GM18861 (cell line): ENCODE measurements around the gene MFNG.
"Not testable (repeated sequence)": the region's sequence is repeated elsewhere in the genome, so short reads cannot be mapped to it uniquely, and the experiment has no call there.

Experiments
- ATAC-seq: cut with Tn5 transposase; IDR thresholded peaks from one replicate; pipeline ENCODE4 v1.9.1; 2021; ENCODE audit not compliant: unreplicated experiment

Gene MFNG

DNA sequence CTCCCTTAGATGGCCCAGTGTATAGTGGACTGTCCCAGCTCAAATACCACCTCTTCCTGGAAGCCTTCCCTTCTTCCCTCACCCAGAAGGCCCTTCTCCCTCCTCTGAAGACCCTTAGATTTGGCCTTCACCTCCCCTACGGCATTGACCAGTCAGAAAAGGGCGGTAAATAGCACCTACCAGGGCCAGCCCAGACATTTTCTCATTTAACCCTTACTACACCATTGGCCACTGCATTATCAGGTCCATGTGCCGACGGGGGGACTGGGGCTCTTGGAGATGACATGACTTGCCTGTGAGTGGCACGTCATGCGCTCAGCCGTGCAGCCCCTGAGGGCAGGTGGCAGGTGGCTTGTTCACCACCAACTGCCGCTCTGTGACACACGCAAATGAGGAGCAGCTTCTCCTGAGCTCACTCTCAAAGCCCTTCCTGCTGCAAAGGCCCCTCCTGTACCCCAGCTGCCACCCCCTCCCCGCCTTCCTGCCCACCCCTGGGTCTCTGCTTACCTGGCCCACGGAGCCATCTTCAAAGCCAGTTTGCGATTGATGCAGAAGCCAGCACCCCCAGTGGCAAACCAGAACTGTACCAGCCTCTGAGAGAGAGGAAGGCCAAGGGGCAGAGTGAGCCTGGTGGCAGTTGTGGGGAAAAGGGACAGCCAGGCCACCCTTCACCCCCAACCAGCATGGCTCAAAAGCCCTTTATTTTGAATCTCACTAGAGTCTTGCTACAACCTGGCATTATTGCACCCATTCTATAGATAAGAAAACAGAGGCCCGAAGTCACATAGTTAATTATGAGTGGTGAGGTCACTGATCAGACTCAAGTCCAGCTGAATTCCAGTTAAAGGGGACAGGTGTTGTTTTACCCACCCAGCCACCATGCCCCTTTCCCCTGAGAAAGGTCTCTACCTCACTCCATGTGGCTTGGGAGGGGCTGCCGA is 9.5 kb downstream of the MFNG start:
- ATAC-seq = no peak

DNA sequence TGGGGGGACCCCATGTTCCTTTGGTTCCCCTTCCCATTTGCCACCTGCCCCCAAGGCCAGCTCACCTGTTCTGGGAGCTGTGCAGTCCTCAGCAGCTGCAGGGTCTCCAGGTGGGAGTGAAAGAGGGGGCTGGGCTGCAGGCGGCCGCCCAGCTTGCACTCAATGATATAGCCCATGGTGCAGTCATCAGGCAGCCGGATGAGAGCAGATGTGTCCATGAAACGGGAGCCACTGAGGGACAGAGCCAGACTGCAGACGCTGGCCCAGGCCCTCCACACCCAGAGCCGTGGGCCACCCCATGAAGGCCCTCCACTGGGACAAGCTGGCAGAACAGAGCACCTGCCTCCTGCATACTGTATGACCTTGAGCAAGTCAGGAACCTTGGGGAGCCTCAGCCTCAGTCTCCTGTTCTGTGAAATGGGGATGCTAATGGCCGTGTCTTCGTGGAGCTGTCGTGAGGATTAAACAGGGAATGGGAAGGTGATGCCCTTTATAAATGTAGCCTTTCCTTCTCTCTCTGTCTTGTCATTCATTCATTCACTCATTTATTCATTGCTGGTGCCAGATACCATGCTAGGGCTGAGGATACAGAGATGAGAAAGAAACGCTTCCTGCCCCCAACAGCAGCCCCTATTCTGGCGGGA is 11.6 kb downstream of the MFNG start:
- ATAC-seq = no peak

DNA sequence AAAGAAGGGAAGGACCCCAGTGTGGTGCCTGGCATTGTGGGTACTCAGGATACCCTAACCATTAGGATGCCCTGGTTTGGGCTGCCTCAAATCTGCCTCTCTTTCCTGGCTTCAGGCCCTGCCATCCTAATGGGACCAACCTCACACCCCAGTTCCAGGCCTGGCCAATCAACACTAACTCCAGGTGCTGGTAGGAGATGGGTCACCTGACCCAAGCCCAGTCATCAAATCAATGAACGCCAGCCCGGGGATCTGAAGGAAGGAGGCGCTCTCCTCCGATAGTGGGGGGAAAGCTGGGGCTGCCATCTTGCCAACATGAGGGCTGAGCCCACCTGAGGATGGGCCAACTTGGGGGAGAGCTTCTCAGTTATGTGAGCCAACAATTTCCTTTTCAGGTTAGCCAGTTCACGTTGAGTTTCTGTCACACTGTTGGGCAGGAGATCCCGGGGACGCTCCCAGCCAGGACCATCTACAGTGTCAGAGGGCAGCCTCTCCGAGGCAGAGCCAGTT is 12.7 kb downstream of the MFNG start:
- ATAC-seq = no peak

DNA sequence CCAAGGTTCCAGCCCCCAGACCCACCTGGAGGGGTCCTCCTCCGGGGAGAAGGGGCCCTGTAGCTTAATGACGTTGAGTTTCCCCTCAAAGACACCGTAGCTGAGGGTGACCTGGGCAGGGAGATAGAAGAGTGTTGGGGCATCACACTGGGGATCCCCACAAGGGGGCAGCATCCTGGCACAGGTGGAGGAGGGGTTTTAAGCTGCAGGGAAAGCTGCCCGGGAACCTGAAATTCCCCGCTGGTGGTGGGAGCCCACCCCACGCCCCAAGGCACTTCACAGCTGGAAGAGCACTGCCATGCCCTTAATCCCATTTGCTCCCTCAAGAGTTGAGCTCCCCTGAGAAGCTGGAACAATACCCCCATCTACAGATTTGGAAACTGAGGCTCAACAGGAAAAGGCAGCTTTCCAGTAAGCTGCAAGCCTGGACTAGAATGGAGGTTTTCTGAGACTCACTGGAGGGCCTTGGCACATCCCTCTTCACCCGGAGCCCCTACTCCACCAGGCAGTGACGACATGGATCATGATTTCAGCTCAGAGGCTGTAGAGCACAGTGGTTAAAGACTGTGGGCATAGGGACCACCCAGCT is 13.7 kb downstream of the MFNG start:
- no peak for ATAC-seq

DNA sequence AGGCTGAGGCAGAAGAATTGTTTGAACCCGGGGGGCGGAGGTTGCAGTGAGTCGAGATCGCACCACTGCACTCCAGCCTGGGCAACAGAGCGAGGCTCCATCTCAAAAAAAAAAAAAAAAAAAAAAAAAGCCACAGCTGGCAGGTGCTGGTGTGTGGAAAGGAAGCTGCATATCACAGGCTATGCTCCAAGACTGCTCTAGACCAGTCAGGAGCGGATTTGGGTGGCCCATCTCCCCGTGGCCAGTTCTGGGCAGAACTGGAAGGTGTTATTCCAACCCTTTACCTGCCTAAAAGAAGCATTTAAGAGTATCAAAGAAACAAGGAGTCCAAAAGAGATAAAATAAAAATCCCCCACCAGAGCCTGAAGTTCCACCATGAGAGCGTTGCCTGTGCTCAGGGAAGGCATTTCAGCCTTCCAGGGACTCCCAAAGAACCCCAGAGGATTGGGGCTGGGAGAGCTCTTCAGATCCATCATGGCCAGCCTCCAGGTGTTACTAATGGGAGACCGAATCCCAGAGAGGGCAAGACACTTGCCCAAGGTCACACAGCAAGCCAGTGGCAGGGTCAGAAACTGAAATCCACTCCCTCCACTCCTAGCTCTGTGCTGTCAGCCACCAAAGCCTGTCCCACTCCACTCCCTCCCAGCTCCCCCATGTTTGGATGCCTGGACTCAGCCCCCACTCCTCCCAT is 14.3 kb downstream of the MFNG start:
- no peak for ATAC-seq

DNA sequence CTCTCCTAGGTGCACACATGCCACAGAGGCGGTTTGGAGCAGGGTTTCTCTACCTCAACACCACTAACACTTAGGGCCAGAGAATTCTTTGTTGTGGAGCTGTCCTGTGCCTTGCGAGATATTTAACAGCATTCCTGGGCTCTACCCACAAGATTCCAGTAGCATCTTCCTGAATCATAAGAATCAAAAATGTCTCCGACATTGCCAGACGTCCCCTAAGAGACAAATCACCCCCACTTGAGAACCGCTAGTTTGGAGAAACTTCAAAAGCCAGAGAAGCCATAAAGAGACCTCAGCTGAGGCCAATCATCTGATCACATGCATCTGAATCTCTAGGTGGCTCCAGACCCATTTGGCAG is 16.1 kb downstream of the MFNG start:
- no peak for ATAC-seq

DNA sequence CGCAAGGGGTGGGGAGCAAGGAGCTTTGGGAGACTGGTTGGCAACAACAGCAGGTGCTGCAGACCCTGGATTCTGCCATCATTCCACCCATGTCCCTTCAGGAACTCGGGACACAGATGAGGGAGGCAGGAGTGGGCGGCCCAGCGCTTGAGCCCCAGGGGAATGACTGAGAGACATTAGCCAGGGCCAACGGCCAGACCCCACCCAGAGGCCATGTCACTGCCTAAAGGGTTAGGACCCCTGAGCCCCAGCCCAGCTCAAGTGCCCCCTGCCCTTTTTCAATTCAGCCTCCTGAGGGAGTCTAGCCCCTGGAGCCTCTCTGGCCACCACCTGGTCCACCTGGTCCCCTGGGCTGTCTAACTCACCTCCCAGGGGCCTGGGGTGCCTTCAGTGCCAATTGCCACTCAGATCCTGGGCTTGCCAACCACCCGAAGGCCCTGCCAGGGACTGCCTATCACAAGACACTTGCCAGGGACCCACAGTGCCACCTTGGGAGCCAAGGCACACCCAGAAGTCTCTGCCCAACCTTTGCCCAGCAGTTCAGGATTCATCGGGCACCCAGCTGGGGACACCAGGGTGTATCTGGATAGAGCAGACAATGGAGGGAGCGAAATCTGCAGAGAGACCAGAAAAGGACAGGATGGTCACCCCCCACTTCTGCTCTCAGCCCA is 16.6 kb downstream of the MFNG start:
- ATAC-seq = no peak

DNA sequence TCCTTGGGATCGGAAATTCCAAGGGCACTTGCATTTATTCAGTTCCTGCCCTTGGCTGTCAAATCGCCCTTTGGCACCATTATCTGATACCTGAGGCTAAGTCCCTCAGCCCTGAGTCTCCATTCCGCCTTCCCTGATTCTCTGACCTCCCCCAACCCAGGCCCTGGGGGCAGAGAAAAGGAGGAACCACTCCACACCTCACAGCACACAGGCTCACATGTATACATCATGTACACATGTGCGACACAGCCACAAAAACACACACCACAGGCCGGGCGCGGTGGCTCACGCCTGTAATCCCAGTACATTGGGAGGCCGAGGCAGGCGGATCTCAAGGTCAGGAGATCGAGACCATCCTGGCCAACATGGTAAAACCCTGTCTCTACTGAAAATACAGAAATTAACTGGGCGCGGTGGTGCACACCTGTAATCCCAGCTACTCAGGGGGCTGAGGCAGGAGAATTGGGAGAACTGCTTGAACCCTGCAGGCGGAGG is 17.9 kb downstream of the MFNG start:
- not testable (repeated sequence) for ATAC-seq

DNA sequence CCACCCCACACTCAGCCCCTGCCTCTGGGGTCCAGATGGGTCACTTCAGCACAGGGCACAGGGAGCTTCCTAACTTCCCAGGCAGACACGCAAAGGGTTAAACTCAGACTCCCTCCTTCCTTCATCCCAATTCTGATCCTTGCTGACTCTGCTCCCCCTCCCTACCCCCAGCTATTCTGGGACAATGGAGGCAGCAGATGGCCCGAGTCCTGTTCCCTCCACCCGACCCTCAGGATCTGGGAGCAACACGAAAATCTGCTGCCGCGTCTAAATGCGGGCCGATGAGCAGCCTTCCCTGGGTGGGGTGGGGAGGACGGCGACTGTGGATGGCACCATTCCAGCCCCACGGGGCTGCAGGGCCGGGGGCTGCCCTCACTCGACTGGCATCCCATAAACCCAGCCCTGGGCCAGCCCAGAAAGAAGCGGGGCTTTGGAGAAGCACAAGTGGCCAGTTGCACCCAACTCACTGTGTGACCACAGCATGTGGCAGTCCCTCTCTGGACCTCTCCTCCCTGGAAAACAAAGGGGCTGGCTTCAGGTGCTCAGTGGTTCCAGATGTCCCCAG is 18.7 kb downstream of the MFNG start:
- ATAC-seq = no peak

DNA sequence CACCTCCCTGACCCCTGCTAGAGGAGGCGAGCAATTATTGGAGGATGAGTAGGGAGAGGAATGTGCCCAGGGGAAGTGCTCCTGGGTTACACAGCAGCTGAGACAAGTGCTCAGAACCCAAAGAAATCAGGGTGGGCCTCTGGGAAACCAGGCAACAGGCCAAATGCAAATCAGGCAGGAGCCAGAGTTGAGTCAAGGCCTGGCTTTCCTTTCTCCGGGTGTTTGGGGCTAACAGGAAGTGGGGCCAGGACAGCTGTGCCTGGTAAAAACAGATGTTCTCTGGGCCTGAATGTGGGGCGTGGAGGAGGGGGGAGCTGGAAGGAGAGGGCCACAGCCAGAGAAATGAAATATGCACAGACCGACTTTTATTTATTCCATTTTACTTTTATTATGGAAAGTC is 22.0 kb downstream of the MFNG start:
- ATAC-seq = no peak

DNA sequence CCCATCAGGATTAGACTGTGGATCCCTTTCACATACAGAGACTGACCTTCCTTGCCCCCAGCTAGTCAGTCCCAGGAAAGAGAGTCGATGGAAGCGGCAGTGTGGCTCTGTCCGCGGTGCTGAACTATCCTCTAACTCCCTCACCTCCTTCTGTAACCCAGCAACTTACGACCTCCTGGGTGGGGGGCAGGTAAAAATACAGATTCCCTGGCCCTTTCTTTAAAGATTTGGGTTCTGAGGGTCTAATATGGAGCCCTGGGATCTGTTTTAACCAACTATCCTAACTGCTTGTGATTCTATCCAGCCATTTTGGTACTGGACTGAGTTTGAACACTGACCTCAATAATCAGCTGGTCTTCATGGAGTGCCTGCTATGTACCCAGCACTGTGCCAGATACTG is 23.2 kb downstream of the MFNG start:
- no peak for ATAC-seq

DNA sequence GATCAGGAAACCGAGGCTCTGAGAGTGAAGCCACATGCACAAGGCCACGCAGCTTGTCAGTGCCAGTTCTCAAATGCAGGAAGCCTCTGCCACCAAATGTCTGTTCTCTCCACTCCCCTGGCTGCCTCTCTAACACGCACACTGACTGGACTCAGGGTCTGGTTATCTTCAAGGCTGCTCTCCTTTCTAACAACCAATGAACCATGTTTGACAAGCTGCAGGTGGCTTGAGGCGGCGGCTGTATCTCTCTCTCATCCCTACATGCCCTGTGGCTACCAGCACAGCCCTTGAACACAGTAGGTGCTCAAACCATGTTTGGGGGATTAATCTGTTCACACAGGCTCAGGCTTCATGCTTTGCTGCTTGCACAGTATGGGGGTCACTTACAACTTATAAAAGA is 23.7 kb downstream of the MFNG start:
- no peak for ATAC-seq

DNA sequence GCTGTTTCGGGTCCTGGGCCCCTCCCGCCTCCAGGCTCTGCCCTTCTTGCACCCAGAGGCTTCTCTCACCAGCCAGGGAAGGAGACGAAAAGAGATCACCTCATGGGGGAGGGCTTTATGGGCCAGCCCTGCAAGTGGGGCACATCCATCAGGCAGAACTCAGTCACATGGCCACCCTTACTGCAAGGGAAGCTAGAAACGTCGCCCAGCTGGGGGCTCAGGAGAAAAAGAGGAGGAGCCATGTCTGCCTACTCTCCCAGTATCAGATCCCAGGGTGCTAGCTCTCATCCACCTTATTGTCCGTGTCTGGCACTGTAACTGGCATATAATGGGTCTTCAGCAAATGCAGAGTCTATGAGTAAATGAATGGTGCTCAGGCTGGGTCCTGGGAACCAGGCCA is 24.2 kb downstream of the MFNG start:
- no peak for ATAC-seq

DNA sequence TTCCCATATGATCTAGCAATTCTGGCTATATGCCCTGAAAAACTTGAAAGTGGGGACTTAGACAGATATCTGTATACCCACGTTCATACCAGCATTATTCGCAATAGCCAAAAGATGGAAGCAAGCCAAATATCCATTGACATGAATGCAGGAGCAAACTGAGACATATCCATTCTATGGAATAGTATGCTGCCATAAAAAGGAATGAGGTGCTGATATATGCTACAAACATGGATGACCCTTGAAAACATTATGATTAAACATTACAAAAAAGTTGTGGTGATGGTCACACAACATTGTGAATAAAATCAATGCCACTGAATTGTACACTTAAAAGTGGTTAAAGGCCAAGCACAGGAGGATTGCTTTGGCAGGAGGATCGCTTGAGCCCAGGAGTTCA is 25.5 kb downstream of the MFNG start:
- no peak for ATAC-seq

DNA sequence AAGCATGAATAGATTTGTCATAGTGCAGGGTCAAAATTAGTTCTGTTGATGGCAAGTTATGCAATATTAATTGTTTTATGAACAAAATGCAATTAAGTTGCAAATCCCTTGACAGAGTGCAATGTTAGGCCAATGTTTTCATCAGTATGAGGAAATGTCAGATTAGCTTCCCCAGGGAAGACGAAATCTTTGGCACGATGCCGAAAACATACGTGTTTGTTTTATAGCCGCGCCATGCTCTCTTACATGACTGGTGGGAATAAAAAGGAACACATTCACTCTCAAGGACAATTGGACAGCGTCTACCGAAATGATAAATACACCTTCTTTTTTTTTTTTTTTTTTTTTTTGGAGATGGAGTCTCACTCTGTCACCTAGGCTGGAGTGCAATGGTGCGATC is 27.0 kb downstream of the MFNG start:
- ATAC-seq = no peak

DNA sequence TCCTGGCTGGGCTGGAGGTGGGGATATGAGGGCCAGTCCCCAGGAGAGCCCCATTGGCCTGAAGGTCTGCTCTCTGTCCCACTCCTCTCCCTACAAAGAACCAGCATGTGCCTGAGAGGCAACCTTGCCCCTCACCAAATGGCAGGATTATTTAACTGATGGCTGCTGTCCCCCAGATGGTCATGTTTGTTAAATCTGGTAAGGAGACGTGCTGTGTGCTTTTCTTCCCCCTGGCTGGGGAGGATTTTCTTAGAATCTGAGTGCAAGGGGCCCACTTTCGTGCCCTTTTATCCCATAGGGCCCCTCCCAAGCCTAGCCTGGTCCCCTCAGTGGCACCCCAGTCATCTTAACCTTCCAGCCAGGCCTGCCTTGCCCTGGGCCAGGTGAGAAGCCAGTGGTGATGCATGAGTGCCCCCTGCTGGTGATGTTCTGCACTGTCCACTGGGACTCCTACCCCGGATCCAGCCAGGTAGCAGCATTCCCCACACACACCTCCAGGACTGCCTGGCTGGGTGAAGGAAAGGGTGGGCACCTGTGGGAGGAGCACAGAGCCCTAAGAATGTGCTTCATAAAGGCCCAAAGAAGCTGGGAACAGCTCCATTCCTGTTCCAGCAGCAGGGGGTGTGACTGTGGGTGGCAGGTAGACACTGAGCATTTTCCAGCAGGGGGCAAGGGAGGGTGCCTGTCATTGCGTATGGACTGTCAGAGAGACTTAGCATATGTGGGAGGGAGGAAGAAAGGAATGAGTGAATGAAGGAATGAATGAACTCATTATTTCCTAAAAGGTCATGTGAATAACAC is 28.9 kb downstream of the MFNG start:
- no peak for ATAC-seq

DNA sequence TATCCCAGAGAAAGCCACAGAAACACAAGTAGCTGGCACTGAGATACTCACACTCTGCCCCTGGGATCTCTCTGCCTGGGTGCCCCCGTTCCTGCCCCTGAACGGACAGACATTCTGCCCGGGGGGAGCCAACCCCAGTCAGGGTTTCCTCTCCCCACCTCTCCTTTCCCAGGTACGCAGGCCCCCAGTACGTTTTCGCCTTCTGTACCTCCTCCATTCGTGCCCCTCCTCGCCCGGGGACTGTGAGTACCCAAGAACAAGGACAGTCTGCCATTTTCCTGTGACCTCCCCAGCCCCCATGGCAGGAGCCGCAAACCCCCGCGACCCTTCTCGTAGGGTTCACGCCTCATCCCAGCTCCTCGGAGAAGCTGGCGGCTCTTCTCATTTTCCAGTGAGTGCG is 29.8 kb downstream of the MFNG start:
- ATAC-seq = no peak

DNA sequence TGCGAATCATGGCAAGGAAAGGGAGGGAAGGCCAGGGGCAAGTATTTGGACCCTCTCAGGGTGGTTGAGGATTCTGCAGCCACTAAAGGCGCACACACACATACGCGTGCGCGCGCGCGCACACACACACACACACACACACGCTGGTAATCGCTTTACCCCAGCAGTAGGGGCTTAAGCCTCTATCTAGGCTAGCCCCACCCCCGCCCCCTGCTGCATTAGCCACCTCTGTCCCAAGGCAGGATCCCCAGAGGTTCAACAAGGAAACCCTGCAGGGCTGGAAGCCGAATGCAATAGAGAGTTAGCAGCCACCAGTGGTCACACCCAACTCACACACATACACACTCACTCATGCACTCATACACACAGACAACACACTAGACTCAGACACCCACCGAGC is 30.3 kb downstream of the MFNG start:
- ATAC-seq = no peak

DNA sequence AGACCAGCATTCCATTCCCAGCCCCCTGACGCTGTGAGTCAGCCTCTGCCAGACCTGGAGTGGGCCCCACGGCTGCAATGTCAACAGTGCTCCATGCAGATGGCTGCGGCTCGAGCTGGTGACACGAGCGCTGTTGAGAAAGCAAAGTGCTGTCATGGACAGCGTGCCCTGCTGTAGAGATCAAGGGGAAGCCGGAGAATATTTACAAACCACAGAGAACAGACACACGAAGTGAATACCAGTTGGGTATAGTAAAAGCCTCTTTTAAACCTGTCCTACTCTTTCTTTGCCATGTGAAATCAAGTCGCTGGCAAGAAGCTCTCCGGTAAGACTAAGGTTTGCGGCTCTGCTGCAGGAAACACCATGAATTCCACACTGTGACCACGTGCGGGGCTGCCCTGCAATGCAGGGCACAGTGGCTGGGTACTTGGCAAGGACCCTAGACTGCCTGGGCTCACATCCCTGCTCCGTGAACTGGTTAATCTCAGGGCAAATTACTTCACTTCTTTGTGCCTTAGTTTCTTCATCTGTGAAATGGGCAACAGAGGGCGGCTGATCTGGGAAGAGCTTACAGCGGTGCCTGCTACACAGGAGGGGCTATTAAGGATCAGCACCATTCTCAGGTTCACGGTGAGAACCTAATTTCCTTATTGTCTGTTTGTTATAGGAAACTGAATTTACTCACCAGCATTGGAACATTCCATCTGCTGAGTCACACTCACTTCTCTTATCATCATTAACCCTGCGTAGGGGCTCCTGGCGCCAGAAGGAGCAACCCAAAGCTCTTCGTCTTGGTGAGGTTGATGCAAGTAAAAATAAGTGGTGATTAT is 31.1 kb downstream of the MFNG start:
- ATAC-seq = no peak
